ENCODE results near the gene PPIF.

Gene PPIF

GRCh38 chr10:79385804-79386531 is 38.7 kb downstream of the PPIF start:
- Histone ChIP-seq H3K4me1 (ENCODE audit: insufficient read depth, low read length) (no peaks in the 10 kb centered on the region), H3K9me3 (ENCODE audit: insufficient read depth, low read depth, low read length) (no peaks in the 10 kb centered on the region), H3K9ac (ENCODE audit: low read depth, low read length) (no peak overlapping the region), H3K4me3 (ENCODE audit: low read length) (no peak overlapping the region), H3K36me3 (ENCODE audit: insufficient read depth, low read length) (no peaks in the 10 kb centered on the region), H3K27ac (ENCODE audit: low read depth, low read length) (no peak overlapping the region), H3K27me3 (ENCODE audit: insufficient read depth, low read length) (no peaks in the 10 kb centered on the region)
- 83% methylated on average over 28 of the region's 28 CpGs for WGBS

- Histone ChIP-seq H3K4me1 (ENCODE audit: insufficient read depth, low read length) (no peaks in the 10 kb centered on the region), H3K4me3 (ENCODE audit: low read length) (no peak overlapping the region), H3K9me3 (ENCODE audit: insufficient read depth, low read depth, low read length) (no peaks in the 10 kb centered on the region), H3K36me3 (ENCODE audit: insufficient read depth, low read length) (no peaks in the 10 kb centered on the region), H3K9ac (ENCODE audit: low read depth, low read length) (no peak overlapping the region), H3K27ac (ENCODE audit: low read depth, low read length) (no peak overlapping the region), H3K27me3 (ENCODE audit: insufficient read depth, low read length) (no peaks in the 10 kb centered on the region)
- 84% methylated on average over 24 of the region's 24 CpGs for WGBS
These were observed 39.6 kb downstream of the PPIF start for GRCh38 chr10:79386637-79387465.

GRCh38 chr10:79387466-79387973 is 40.3 kb downstream of the PPIF start:
- H3K4me1 ChIP-seq (ENCODE audit: insufficient read depth, low read length) = no peaks in the 10 kb centered on the region
- no peak overlapping the region for H3K27ac ChIP-seq (ENCODE audit: low read depth, low read length)

GRCh38 chr10:79387974-79388850 is 40.9 kb downstream of the PPIF start:
- Histone ChIP-seq H3K36me3 (ENCODE audit: insufficient read depth, low read length) (no peaks in the 10 kb centered on the region), H3K27me3 (ENCODE audit: insufficient read depth, low read length) (no peaks in the 10 kb centered on the region), H3K27ac (ENCODE audit: low read depth, low read length) (no peak overlapping the region), H3K9ac (ENCODE audit: low read depth, low read length) (no peak overlapping the region), H3K9me3 (ENCODE audit: insufficient read depth, low read depth, low read length) (no peaks in the 10 kb centered on the region), H3K4me3 (ENCODE audit: low read length) (no peak overlapping the region), H3K4me1 (ENCODE audit: insufficient read depth, low read length) (no peaks in the 10 kb centered on the region)
- WGBS = 85% methylated on average over 10 of the region's 11 CpGs

More at GRCh38 chr10:79387466-79387973, 40.3 kb downstream of the PPIF start:
- Histone ChIP-seq H3K9me3 (ENCODE audit: insufficient read depth, low read depth, low read length) (no peaks in the 10 kb centered on the region), H3K9ac (ENCODE audit: low read depth, low read length) (no peak overlapping the region), H3K4me3 (ENCODE audit: low read length) (no peak overlapping the region), H3K36me3 (ENCODE audit: insufficient read depth, low read length) (no peaks in the 10 kb centered on the region), H3K27me3 (ENCODE audit: insufficient read depth, low read length) (no peaks in the 10 kb centered on the region)
- WGBS = 90% methylated on average over 5 of the region's 5 CpGs

GRCh38 chr10:79390057-79390456 is 42.8 kb downstream of the PPIF start:
- Histone ChIP-seq H3K9me3 (ENCODE audit: insufficient read depth, low read depth, low read length) (no peaks in the 10 kb centered on the region), H3K27me3 (ENCODE audit: insufficient read depth, low read length) (no peaks in the 10 kb centered on the region), H3K36me3 (ENCODE audit: insufficient read depth, low read length) (no peaks in the 10 kb centered on the region), H3K4me1 (ENCODE audit: insufficient read depth, low read length) (no peaks in the 10 kb centered on the region), H3K27ac (ENCODE audit: low read depth, low read length) (no peak overlapping the region), H3K9ac (ENCODE audit: low read depth, low read length) (no peak overlapping the region), H3K4me3 (ENCODE audit: low read length) (no peak overlapping the region)
- 98% methylated on average over 2 of the region's 2 CpGs for WGBS

- Histone ChIP-seq H3K4me3 (ENCODE audit: low read length) (no peak overlapping the region), H3K27me3 (ENCODE audit: insufficient read depth, low read length) (no peaks in the 10 kb centered on the region), H3K36me3 (ENCODE audit: insufficient read depth, low read length) (no peaks in the 10 kb centered on the region), H3K9me3 (ENCODE audit: insufficient read depth, low read depth, low read length) (no peaks in the 10 kb centered on the region), H3K4me1 (ENCODE audit: insufficient read depth, low read length) (no peaks in the 10 kb centered on the region), H3K27ac (ENCODE audit: low read depth, low read length) (no peak overlapping the region), H3K9ac (ENCODE audit: low read depth, low read length) (no peak overlapping the region)
- WGBS = 85% methylated on average over 16 of the region's 16 CpGs
These were observed 43.4 kb downstream of the PPIF start for GRCh38 chr10:79390551-79391229.

GRCh38 chr10:79391231-79392019 is 44.2 kb downstream of the PPIF start:
- Histone ChIP-seq H3K9me3 (ENCODE audit: insufficient read depth, low read depth, low read length) (no peaks in the 10 kb centered on the region), H3K27me3 (ENCODE audit: insufficient read depth, low read length) (no peaks in the 10 kb centered on the region), H3K36me3 (ENCODE audit: insufficient read depth, low read length) (no peaks in the 10 kb centered on the region), H3K27ac (ENCODE audit: low read depth, low read length) (no peak overlapping the region), H3K4me1 (ENCODE audit: insufficient read depth, low read length) (no peaks in the 10 kb centered on the region), H3K4me3 (ENCODE audit: low read length) (no peak overlapping the region), H3K9ac (ENCODE audit: low read depth, low read length) (no peak overlapping the region)
- WGBS = 82% methylated on average over 12 of the region's 12 CpGs

- Histone ChIP-seq H3K27me3 (ENCODE audit: insufficient read depth, low read length) (no peaks in the 10 kb centered on the region), H3K4me1 (ENCODE audit: insufficient read depth, low read length) (no peaks in the 10 kb centered on the region), H3K9me3 (ENCODE audit: insufficient read depth, low read depth, low read length) (no peaks in the 10 kb centered on the region), H3K4me3 (ENCODE audit: low read length) (no peak overlapping the region), H3K9ac (ENCODE audit: low read depth, low read length) (no peak overlapping the region), H3K36me3 (ENCODE audit: insufficient read depth, low read length) (no peaks in the 10 kb centered on the region), H3K27ac (ENCODE audit: low read depth, low read length) (no peak overlapping the region)
- 84% methylated on average over 14 of the region's 14 CpGs for WGBS
These were observed 44.7 kb downstream of the PPIF start for GRCh38 chr10:79392020-79392398.

GRCh38 chr10:79392506-79393176 is 45.4 kb downstream of the PPIF start:
- no peak overlapping the region for H3K4me3 ChIP-seq (ENCODE audit: low read length)
- no peaks in the 10 kb centered on the region for H3K27me3 ChIP-seq (ENCODE audit: insufficient read depth, low read length)
- H3K9me3 ChIP-seq (ENCODE audit: insufficient read depth, low read depth, low read length) = no peaks in the 10 kb centered on the region
- no peaks in the 10 kb centered on the region for H3K4me1 ChIP-seq (ENCODE audit: insufficient read depth, low read length)
- H3K36me3 ChIP-seq (ENCODE audit: insufficient read depth, low read length) = no peaks in the 10 kb centered on the region
- H3K27ac ChIP-seq (ENCODE audit: low read depth, low read length) = no peak overlapping the region
- 76% methylated on average over 6 of the region's 6 CpGs for WGBS
- H3K9ac ChIP-seq (ENCODE audit: low read depth, low read length) = no peak overlapping the region
